T-helper 1 cell (primary cell): Measurements from ENCODE around the gene TEAD1.

ENCODE experiments used
- DNase-seq, 5 donors: peaks; one replicate each; pipeline ENCODE4 v3.0.0-alpha.2; 2012 to 2020

The TEAD1 gene

DNA sequence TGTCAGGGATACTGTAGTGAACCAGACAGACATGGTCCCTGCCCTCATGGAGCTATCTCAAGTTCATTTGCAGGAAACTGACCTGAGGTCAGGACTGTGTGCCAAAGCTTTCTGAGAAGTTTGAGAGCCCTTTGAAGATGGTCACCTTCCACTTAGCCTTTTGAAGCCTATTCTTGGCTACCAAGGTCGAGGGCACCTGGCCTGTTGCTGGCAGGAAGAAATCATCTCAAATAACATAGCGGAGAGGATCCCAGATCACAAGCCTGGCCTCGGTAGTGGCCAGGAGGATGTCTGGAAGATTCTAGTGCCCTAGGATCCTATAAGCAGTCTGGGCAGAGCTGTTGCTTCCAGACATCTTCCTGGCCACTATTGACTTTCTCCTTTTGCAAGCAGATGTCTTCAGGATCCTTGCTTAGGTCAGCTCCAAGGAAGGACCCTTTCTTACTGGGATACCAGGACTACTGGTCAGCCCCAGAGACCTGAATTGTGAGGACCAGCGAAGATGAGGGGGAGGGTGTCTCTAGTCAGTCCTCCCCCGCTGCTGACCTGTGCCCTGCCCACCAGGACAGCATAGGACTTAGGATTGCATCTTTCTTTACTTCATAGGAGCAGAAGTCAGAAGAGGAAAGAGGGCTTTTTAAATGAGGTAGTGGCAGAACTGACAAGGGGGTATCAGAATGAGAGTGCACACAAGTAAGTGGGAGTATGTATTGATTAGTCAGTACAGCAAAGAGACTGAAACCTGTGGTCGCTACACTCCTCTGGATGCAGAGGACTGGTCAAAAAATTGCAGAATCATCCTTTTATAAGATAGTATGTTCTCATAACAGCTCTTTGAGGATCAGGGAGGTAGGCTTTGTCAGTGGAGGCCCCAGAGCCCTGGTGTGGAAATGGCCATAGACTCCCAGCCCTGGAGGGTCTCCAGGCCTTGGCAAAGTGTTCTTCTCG lies 94.8 kb downstream of the TEAD1 start:
- DNase-seq = peak in 1 of 5 donors; percentile 4

DNA sequence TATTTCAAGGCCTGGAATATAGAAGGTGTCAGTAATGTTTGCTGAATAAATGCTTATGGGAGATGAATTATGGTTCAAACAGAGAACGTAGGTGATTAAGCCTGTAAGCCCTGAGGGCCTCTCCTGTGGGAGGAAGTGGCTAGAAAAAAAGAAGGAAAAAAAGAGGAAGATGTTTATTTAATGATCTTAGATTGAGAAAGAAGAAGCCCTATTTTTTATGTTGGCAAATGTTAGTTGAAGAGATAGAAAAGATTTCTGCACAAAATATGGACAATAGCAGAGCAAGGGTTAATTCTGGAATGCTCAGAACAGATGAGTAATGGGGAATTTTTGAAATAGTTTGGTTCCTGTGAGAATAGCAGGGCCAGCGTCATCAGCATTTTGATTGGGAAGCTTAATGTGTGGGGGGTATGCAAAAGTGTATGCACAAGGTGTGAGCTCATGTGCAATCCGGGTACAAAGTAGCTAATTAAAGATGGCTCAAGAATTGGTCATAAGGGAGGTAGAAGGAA lies 95.7 kb downstream of the TEAD1 start:
- DNase-seq = no peak

DNA sequence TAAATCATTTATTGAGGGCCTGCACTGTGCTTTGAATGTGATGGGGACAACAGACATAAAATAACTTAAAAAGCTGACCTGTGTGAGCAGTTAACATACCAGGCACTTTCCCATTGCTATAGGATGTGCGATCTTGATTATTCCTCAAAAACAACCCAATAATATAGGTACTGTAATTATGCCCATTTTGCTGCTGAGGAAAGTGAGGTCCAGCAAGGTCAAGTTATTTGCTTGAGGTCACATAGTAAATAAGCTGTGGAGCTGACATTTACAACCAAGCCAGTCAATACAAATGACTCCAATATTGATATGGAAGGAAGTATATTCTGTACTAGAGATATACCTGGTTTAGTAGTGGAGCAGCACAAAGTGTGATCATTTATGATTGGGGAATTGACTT lies 96.2 kb downstream of the TEAD1 start:
- DNase-seq = no peak

- DNase-seq = no peak
Observed at GRCh38 chr11:12770966-12771597, 96.9 kb downstream of the TEAD1 start.

GRCh38 chr11:12771875-12772274 lies 97.7 kb downstream of the TEAD1 start:
- no peak for DNase-seq

GRCh38 chr11:12772324-12772723 lies 98.1 kb downstream of the TEAD1 start:
- DNase-seq = no peak

DNA sequence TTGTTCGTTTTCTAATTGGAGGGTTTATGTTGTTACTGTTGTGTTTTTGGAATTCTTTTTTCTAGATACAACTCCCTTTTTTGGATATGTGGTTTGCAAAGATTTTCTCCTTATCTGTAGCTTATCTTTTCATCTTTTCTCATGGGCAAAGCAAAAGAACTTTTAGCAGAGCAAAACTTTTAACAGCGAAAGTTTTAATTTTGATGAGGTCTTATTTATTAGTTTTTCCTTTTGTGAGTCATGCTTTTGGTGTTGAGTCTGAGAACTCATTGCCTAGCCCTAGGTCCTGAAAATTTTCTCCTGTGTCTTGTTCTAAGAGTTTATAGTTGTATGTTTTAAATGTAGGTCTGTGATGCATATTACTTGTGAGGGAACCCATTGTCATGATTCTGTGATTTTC lies 99.4 kb downstream of the TEAD1 start:
- no peak for DNase-seq

DNA sequence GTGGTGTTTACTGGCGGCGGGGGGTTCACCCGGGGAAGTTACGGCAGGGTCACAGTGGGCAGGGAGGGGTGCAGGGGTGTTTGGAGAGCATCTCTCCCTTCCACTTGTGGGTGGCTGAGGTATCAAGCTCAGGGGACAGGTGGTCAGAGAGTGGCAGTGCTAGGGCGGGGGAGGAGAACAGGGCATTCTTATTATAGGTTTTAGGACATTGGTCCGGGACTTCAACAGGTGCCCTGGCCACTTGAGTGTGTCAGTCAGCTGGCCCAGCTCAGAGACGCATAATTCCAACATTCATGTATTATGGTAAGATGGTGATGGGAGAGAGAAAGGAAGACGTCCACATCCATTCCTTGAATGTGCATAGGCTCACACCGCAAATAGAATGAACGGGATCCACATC lies 101.7 kb downstream of the TEAD1 start:
- DNase-seq = no peak

DNA sequence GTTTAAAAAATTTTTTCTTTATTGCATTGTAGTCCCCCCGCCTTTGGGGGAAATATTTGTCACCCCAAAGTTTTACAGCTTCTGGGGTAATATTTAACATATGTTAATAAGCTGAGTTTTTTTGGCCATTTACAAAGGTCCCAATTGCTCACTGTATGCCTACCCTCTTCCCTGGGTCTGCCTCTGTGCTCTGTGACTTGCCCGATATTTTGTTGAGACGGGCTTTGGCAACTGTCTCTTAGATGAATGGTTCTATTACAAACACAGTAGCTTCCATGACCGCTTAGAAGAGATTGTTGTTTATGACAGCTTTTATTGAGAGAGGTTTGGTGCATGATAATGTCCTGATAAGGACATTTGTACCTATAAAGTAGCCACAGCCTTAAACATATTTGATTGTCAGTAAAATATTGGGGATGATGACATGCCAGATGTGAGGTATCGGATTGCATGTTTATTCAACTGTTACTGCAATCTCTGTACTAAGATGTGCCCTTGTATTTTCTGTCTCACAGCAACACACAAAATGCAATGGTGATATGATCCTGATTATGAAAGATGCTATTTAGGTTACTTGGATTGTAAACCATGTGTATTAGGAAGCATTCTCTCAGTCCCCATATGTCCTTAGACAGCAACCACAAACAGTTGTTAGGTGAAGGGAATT lies 103.1 kb downstream of the TEAD1 start:
- no peak for DNase-seq

DNA sequence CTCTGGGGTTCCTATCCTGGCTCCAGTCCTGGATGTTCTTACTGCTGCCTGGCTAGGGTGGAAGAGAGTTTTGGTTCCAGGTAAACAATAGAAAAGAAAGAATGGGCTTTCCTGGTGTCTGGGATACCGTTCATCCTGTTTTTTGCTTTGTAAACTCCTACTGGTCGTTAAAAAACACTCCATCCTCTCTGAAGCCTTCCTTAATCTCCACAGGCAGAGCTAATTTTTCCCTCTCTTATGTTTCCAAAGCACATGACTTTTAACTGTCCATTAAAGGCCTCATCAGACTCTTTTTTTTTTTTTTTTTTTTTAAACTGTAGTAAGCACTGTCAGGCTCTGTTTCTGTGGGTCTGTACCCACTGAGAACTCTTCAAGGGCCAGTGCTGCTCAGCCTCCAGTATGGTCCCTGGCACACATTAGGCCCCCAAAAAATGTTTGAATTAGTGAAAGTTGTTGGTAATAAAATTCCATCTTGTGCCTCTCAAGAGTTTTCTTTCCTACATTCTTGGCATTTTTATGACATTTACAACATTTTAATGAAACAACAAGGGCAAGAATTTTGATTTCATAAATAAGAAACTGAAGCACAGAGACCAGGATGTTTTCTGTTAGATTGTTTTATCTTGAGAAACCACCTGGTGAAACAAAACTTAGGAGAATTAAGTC lies 104.2 kb downstream of the TEAD1 start:
- no peak for DNase-seq

GRCh38 chr11:12783765-12784164 lies 109.5 kb downstream of the TEAD1 start:
- DNase-seq = no peak

GRCh38 chr11:12784445-12784844 lies 110.2 kb downstream of the TEAD1 start:
- no peak for DNase-seq

GRCh38 chr11:12784987-12785386 lies 110.8 kb downstream of the TEAD1 start:
- DNase-seq = no peak

GRCh38 chr11:12785901-12786300 lies 111.7 kb downstream of the TEAD1 start:
- no peak for DNase-seq

DNA sequence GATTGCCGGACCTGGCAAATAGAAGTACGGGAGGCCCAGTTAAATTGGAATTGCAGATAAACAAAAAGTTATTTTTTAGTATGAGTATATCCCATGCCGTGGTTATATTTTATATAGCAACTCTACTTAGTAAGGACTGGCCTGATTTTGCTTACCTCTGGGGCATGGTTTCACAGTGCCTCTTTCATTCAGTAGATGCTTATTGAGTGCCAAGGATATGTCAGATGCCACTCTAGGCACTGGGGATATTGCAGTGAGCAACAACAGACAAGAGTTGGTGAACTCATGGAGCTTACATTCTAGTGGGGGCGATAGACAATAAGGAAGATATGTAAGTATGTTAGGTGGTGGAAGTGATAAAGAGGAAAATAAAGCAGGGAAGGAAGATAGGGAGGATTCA lies 112.2 kb downstream of the TEAD1 start:
- DNase-seq = no peak

DNA sequence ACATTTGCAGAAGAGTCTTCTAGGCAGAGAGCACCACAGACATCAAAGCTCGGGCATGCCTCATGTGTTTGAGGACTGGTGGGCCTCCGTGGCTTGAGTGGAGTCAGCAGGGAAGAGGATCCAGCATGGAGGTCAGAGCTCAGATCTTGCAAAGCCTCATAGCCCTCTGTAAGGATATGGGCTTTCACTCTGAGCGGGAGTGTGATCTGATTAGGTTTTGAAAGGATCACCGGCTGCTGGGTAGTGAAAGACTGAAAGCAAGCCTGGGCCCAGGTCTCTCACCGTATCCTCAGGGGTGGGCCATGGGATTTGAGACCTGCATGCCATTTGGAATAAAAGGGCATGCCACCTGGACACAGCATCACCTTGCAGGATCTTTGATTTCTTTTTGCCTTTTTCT lies 112.7 kb downstream of the TEAD1 start:
- DNase-seq = no peak

DNA sequence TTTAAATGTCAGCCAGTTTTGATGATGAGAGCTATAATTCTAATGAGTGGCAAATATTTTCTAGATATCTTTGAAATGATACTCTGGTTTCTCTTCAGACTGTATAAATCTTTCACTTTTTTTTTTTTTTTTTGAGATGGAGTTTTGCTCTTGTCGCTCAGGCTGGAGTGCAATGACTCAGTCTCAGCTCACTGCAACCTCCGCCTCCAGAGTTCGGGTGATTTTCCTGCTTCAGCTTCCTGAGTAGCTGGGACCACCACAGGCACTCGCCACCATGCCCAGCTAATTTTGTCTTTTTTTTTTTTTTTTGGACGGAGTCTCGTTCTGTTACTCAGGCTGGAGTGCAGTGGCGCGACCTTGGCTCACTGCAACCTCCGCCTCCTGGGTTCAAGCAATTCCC lies 113.6 kb downstream of the TEAD1 start:
- no peak for DNase-seq

- DNase-seq = no peak
Observed at GRCh38 chr11:12789054-12789453, 114.8 kb downstream of the TEAD1 start.

DNA sequence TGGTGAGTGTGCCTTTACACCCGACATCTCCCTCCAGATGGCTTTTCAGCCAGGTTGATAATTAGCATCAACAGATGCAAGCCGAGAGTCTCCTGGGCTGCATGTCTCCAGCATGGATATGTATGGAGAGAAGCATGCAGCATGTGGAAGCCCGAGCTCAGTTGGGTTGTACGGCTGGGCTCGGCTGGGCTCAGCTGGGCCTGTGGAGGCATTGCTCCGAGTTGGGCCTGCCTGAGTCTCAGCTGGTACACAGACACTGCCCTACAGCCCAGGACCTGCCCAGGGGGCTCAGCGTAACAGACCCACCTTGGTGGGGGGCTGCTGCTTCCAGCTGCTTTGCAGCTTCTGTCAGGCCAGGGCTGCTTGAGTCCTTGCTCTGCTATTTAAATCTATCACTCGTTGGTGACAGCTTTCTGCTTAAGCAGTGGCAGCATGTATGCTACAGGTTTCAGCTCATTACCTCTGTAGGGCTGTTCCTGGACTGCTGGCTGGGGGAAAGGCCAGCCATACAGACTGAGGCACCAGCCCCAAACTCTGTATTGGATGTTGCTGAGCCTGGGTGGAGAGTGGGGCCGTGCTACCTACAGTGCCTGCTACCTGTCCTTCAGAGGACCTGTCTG lies 115.5 kb downstream of the TEAD1 start:
- no peak for DNase-seq

DNA sequence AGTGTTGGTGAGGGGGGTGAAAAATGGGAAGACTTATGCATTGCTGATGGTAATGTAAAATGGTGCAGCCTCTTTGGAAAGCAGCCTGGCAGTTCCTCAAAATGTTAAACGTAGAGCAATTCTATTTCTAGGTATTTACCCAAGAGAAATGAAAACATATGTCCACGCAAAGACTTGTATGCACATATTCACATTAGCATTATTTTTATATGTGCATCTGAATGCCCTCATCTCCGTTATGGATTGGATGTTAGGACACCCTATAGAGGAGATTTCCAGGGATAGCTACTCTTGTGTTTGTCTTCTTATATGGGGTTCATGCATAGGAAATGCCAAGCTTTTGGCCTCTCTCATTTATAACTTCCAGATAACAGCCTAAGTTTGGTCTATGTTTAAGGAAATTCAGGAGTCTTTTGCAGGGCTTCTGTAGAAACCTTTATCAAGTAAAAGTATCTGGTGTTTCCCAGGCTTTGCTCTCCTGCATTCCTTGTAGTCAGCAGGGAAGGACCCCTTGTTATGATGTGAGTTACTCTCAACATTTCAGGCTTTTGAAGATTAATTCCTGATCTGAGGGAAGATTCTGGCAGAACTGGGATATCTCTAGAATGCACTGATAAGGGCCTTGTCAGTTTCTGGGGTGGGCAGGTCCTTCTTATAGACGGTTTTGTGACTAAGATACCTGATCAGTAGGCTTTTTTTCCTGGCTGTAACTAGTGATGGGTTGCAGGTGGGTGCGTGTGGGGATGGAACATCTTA lies 116.8 kb downstream of the TEAD1 start:
- no peak for DNase-seq

DNA sequence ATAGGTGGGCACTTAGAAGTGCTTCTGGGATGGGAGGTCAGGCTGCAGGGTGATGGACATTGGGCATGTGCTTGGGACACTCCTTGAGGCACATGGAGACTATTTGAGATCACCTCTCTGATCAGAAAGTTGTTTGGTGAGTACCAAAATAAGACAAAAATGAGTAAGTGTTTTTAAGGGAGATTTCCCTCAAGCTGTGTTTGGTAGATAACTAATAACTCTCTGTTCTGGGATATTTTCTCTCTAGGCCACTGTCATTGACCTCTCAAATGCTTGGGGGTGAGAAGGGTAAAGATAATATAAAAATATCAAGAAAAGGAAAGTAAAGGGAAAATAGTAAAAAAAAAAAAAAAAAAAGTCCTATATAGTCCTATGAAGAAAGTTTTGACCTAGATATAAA lies 117.8 kb downstream of the TEAD1 start:
- DNase-seq = no peak

DNA sequence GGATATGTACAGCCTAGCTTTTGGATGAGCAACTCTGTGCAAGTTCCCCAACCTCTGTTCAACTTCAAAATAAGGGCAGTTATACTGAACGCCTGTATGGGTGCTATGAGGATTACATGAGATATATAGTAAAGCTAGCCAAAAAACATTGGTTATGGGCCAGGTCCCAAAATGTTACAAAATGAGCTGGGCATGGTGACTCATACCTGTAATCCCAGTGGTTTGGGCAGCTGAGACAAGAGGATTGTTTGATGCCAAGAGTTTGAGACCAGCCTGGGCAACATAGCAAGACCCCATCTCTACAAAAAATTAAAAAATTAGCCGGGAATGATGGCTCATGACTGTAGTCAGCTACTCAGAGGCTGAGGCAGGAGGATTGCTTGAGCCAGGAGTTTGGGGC lies 118.4 kb downstream of the TEAD1 start:
- no peak for DNase-seq
